GM19025 (cell line): ENCODE data around the gene GLYR1.

Experiments used
- ATAC-seq: cut with Tn5 transposase; IDR thresholded peaks from one replicate; pipeline ENCODE4 v1.9.1; 2021; ENCODE audit warnings: mild to moderate bottlenecking, low read depth, moderate library complexity; ENCODE audit not compliant: unreplicated experiment

Gene GLYR1

DNA sequence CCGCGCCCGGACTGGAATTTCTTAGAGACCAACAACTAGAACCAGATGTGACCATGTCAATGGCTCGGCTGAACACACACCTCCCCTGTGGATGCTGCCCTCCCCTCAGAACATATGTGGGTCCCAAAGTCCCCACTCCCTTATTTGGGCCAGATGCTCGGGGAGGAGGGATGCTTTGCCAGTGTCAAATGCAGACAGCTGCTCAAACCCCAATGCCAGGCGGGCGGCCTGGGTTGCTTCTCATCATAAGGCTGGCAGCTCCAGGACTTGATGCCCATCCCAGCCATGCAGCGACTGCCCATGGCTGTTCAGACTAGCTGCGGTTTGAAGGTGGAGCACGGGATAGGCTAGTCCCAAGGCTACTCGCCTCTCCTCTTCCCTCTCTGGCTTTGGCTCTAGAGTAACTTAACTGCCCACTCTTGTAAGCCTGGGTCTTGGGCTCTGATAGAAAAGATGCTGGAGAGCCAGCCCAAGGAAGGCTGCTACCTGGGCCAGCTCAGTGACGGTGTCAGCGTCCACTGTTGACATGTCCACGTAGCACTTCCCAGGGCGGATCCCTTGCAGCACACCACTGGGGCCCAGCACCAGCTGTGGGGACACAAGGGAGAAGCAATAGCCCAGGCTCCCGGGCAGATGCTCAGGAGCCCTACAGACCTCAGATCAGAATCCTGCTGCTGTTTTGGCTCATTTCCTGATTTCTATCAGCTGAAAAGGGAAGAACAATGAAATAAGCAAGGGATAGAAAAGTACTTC, 33.7 kb downstream of the GLYR1 start:
- ATAC-seq = no peak

DNA sequence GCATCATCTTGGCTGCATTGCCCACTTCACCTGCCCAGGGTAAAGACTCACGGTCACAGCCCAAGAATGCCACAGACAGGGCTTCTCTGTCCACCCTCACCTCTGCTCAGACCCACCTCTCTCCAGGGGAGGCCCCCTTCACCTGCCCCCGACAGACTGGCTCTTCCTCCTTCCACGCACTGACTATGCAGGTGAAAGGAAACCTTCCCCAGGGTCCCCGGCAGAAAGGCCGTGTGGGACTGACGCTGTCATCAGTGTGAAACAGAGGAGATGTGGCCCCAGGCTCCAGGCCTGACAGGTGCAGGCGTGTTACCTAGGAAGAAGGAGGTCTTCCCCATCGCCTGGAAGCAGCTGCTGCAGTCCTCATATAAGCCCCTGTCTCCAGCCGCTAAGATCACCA, 35.3 kb downstream of the GLYR1 start:
- ATAC-seq = no peak

- no peak for ATAC-seq
These were observed 35.8 kb downstream of the GLYR1 start for GRCh38 chr16:4811242-4811641.

GRCh38 chr16:4806280-4806679, 40.8 kb downstream of the GLYR1 start:
- ATAC-seq = no peak

- no peak for ATAC-seq
These were observed 41.9 kb downstream of the GLYR1 start for GRCh38 chr16:4805231-4805630.

DNA sequence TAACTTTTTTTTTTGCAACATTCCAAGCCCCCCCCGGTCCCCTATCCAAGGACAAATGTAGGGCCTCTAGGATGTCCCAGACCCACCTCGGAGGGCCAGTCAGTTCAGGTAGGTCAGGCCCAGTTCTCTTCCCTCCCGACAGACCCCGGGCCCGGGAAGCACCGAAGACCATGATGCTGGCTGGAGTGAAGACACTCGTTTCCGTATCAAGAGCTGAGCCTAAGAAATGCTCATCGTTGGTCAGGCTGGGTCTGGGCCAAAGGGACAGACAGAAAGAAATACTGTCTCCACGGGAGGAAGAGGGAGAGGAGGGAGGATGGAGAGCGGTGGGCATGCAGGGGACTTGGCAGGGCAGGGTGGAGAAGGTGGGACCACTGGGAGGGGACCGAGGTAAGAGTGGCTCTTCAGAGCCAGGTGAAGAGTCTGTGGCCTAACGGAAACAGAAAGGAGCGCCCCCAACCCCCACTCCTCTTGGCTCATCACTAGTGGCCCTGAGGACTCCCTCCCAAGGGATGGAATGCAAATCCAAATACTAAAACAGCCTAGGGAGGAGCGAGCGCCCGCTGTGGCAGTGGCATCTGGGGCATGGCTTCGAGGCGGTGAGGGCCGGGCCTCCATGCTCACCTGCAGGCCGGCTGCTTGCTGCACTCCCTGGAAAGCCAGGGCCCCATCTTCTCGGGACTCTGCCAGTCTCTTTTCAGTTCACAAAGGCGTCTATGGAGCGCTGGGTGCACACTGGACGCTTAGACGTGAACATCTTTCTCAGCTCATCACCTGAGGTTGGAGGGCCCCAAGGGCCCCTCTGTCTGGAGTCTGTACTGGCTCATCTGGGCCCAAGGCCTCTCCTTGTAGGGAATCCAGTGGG, 43.0 kb downstream of the GLYR1 start:
- ATAC-seq = no peak

GRCh38 chr16:4803401-4803844, 43.7 kb downstream of the GLYR1 start:
- ATAC-seq = no peak

GRCh38 chr16:4802659-4803287, 44.3 kb downstream of the GLYR1 start:
- peak; percentile 93 for ATAC-seq

GRCh38 chr16:4801962-4802658, 45.0 kb downstream of the GLYR1 start, which contains the start of gene ROGDI:
Gene ROGDI, minus strand, starts transcription at chr16:4802633. Its CDS starts 62 bp downstream, at chr16:4802571.
- peak; percentile 46 for ATAC-seq

DNA sequence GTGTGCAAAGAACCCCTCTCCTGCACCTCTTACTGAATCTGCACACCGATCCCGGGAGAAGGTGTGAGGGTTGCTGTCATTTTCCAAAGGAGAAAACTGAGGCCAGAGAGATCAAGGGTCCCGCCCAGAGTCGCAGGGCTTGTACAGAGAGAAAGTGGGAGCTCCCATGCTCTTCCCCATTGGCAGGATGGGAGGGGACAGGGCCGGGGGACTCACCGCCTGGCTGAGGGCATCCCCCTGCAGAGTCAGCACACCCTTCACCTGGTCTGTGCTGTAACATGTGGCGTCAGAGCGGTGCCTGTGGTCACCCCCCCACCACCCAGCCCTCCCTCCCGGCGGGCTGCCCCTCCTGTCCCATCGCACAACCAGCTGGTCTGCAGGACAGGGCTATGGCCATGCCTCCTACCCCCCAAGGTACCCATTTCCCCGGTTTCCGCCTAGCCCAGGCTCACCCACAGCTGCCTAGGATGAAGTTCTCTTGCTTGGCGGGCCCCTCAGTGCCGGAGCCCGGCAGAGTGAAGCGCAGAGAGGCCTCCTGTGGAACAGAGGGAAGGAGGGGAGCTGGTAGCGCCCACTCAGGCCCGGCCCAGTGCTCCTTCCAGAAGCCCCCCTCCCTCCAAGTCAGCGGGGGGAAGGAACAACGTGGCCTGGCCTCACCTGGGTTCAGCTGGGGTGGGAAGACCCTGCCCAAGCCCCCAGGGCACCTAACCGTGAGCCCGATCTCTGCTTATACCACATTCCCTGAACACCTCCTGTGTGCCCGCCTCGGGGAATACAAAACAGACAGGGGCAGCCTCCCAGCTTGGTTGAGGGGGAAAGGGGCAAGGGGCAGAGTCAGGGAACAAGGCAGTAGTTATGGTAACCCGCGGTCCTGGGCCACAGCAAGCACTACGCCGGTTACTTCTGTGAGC, 45.8 kb downstream of the GLYR1 start:
- no peak for ATAC-seq

DNA sequence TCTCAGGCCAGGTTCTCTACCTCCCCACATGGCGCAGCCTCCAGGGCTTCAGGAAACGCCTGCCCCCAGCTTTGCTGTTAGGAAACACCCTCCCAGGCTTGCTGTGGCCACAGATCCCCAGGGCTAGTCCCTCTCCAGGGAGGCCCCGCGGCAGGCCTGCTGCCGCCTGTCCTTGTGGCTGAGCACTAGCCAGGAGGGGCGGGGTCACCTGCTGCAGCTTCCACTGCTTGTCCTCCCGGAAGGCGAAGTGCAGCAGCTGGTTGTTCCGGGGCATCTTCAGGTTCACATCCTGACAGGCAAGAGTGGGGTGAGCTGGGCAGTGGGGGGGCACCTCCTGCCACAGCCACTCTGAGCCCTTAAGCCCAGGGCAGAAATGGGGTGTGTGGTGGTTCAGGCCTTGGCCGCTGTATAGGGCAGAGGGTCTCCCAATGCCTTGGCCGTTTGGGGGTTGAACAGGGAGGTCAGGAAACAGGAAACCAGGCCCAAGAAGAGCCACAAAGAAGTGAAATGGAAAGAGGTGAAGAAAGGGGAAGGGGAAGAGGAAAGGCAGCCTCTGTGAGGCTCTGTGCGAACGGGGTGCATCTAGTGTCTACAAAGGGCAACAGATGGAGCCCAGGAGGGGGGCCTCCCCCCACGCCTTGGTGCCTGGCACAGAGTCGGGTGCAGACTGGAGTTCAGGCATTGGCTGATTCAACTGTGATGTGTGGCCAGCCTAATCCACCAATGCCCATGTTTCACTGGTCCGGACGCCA, 46.6 kb downstream of the GLYR1 start:
- ATAC-seq = no peak

GRCh38 chr16:4799171-4799855, 47.8 kb downstream of the GLYR1 start:
- ATAC-seq = no peak

DNA sequence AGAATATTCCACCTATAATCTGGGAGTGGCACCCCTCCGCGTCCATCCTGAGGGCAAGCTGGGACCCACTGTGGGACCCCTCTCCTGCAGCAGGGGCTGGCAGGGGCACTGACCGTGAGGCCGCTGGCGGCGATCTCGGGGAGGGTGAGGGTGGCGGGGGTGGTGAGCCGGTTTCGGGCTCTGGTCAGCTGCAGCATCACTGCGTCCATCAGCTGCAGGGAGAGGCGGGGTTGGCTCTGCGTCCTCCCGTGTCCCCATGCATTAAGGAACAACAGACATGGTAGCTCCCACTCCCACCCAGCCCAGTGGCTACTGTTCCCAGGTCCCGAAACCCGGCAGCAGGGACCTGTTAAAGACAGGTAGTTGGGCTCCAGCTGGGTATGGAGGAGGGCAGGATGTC, 48.6 kb downstream of the GLYR1 start:
- ATAC-seq = no peak

GRCh38 chr16:4797805-4798252, 49.3 kb downstream of the GLYR1 start:
- no peak for ATAC-seq

GRCh38 chr16:4796982-4797804, 49.9 kb downstream of the GLYR1 start:
- no peak for ATAC-seq

DNA sequence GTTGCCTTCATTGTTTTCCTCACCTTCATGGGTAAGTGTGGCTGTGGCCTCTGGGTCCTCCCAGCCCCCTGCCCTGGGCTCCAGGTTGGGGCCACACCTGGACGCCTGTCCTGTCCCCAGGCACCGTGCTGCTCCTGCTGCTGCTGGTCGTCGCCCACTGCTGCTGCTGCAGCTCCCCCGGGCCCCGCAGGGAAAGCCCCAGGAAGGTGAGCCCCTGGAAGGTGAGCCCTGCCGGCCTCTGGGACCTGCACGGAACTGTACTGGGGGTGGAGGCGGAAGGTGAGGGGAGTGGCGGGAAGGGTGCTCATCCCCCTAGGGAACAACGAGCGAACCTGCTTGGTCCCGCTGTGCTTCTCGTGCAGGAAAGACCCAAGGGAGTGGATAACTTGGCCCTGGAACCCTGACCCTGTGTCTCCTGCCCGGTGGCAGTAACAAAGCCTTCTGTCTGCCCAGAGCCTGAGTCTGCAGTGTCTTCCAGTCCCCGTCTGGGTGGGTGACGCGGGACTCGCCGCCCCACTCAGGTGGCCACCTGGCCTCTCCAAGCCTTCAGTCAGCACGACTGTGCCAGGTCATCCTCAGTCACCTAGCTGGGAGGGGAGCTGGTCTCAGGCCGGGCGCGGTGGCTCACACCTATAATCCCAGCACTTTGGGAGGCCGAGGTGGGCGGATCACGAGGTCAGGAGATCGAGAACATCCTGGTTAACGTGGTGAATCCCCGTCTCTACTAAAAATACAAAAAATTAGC, 51.1 kb downstream of the GLYR1 start:
- ATAC-seq = no peak
